ENCODE data around the gene RBP3. TPM values are rescaled to one million over a fixed set of nuclear protein-coding genes. Genes with fewer than 3 reads are reported as not detected.

RBP3 gene
- total RNA-seq, 1 experiment from 2014 or later, result not detected

DNA sequence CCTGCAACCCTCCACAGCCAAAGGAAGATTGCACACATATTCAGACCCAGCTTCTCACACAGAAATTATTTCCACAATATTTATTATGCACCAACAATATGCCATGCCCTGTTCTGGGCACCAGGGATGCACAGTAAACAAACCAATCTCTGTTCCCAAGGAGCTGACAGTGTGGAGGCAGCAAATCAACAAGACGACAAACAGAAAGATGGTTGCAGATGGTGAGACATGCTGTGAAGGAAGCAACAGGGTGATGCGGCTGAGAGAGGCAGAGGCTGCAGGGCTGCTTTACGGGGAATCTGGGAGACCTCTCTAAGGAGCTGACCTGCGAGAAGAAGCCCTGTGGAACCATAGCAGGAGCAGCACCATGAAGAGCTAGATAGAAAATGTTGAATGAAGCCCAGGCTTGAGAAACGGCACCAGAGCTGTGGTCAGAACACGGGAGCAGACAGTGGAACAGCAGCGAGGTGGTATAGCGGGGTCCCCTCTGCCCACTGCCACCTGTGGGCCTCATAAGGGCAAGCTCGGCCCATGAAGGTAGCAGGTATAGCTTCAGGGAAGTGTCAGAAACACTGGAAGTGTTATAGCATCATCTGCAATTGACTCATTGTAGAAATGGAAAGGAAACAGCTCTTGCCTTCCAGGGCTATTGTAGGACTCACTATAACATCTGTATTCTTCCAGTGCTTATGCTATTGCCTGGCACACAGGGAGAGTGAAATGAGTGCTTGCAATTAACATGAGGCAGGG, 17.4 kb downstream of the RBP3 start:
- no peak for DNase-seq (ENCODE audit: low read depth)
- in situ Hi-C loops (cut with HindIII; ENCODE audit: low pct_unique_long_range_greater_than_20kb, low sequenced_read_pairs), result no loop called here

DNA sequence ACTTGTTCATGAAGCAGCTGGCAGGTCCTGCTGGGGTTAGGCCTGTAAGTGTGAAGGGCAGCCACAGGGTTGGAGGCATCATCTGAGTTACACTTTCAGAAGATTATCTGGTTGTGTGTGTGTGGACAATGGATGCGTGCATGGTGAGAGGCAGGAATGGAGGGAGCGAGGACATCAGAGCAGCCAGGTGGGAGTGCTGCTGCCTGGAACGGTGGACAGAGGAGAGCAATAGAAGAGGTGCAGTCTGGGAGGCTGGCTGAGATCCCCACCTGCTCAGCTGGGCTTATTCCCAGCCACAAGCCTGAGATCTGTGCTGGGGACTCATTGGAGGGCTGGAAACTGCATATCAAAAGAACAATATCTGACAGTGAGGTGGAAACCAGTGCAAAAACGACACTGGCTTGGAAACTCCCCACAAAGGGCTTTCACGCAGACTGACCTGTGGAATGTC, 18.0 kb downstream of the RBP3 start:
- in situ Hi-C loops (cut with HindIII; ENCODE audit: low pct_unique_long_range_greater_than_20kb, low sequenced_read_pairs), result no loop called here
- DNase-seq (ENCODE audit: low read depth), result no peak

GRCh38 chr10:47366731-47367460, 18.7 kb downstream of the RBP3 start:
- no peak for DNase-seq (ENCODE audit: low read depth)
- in situ Hi-C loops (cut with HindIII; ENCODE audit: low pct_unique_long_range_greater_than_20kb, low sequenced_read_pairs), result no loop called here

DNA sequence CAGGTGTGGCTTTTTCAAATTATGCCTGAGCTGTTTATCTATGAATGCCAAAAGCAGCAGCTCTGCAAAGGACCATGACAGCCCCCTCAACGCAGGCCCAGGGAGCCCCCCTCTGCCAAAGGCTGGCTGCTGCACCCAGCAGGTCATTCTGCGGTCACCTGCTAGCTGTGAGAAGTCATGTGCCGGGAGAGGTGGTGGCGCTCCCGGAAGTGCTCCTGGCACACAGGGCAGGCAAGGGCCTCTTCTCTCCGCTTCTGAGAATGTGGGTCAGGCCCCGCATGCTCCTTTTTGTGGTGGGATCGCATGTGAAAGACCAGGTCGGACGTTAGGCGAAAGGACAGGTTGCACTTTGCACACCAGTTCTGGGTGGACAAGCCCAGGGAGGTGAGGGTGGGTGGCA, 19.5 kb downstream of the RBP3 start:
- in situ Hi-C loops (cut with HindIII; ENCODE audit: low pct_unique_long_range_greater_than_20kb, low sequenced_read_pairs), result no loop called here
- DNase-seq (ENCODE audit: low read depth), result no peak

- in situ Hi-C loops (cut with HindIII; ENCODE audit: low pct_unique_long_range_greater_than_20kb, low sequenced_read_pairs), result no loop called here
Observed at GRCh38 chr10:47368431-47369180, 20.4 kb downstream of the RBP3 start.

GRCh38 chr10:47369251-47369894, 21.2 kb downstream of the RBP3 start:
- DNase-seq (ENCODE audit: low read depth), result no peak
- in situ Hi-C loops (cut with HindIII; ENCODE audit: low pct_unique_long_range_greater_than_20kb, low sequenced_read_pairs), result no loop called here

More at GRCh38 chr10:47368431-47369180, 20.4 kb downstream of the RBP3 start:
- no peak for DNase-seq (ENCODE audit: low read depth)

GRCh38 chr10:47370015-47370767, 22.0 kb downstream of the RBP3 start:
- in situ Hi-C loops (cut with HindIII; ENCODE audit: low pct_unique_long_range_greater_than_20kb, low sequenced_read_pairs), result no loop called here
- DNase-seq (ENCODE audit: low read depth), result no peak

DNA sequence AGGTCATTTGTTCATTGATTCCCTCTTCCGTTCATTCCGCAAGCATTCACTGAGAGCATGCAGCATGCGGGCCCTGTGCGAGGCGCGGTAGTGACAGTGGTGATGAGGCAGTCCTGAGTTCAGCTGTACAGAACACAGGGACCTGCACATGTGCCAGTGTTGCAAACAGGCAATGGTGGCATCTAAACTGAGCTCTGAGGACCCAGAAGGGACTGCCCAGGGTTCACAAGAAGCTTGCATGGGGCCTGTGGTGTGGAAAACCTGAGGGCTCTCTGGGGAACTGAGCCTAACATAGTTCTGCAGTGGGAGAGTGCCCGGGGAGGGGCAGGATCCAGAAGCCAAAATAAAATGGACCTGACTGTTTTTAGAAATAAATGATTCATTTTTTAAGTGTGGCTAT, 22.7 kb downstream of the RBP3 start:
- DNase-seq (ENCODE audit: low read depth), result no peak
- in situ Hi-C loops (cut with HindIII; ENCODE audit: low pct_unique_long_range_greater_than_20kb, low sequenced_read_pairs), result no loop called here

GRCh38 chr10:47371629-47372485, 23.7 kb downstream of the RBP3 start:
- in situ Hi-C loops (cut with HindIII; ENCODE audit: low pct_unique_long_range_greater_than_20kb, low sequenced_read_pairs), result no loop called here
- no peak for DNase-seq (ENCODE audit: low read depth)

GRCh38 chr10:47372726-47373125, 24.6 kb downstream of the RBP3 start:
- DNase-seq (ENCODE audit: low read depth), result no peak
- in situ Hi-C loops (cut with HindIII; ENCODE audit: low pct_unique_long_range_greater_than_20kb, low sequenced_read_pairs), result no loop called here

- in situ Hi-C loops (cut with HindIII; ENCODE audit: low pct_unique_long_range_greater_than_20kb, low sequenced_read_pairs), result no loop called here
Observed at GRCh38 chr10:47374611-47375536, 26.7 kb downstream of the RBP3 start.

DNA sequence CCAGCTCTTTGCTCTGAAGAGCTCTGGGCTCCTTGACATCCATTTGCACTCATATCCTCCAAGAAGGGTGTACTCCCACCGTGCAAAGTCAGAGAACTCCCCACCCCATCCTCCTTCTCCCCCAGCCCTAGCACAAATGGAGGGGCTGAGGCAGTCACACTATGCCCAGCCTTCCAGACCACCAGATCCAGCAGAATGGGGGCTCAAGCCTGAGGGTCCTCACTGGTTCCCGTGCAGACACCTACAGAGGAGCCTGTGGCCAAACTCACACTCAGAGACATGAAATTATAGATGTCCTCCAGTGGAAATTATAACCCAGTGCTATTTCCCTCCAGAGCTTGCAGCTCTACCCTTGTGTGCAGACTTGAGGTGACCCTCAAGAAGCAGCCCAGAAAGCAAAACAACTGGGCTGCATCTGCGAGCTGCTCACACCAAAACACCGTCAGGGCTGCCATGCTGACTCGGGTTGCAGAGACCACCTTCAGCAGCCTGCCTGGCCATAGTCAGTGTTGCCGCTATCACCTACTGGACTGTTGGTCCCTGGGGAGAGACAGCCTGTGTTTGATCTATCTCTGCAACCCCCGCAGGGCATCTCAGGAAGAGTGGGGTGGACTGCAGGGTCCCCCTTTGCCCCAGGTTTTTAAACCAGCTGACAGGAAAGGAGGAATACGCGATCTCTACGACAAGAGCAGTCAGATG, 28.5 kb downstream of the RBP3 start:
- DNase-seq (ENCODE audit: low read depth), result no peak
- in situ Hi-C loops (cut with HindIII; ENCODE audit: low pct_unique_long_range_greater_than_20kb, low sequenced_read_pairs), result no loop called here

More at GRCh38 chr10:47374611-47375536, 26.7 kb downstream of the RBP3 start:
- DNase-seq (ENCODE audit: low read depth), result no peak

GRCh38 chr10:47378183-47378510, 30.0 kb downstream of the RBP3 start:
- in situ Hi-C loops (cut with HindIII; ENCODE audit: low pct_unique_long_range_greater_than_20kb, low sequenced_read_pairs), result no loop called here
- DNase-seq (ENCODE audit: low read depth), result no peak

DNA sequence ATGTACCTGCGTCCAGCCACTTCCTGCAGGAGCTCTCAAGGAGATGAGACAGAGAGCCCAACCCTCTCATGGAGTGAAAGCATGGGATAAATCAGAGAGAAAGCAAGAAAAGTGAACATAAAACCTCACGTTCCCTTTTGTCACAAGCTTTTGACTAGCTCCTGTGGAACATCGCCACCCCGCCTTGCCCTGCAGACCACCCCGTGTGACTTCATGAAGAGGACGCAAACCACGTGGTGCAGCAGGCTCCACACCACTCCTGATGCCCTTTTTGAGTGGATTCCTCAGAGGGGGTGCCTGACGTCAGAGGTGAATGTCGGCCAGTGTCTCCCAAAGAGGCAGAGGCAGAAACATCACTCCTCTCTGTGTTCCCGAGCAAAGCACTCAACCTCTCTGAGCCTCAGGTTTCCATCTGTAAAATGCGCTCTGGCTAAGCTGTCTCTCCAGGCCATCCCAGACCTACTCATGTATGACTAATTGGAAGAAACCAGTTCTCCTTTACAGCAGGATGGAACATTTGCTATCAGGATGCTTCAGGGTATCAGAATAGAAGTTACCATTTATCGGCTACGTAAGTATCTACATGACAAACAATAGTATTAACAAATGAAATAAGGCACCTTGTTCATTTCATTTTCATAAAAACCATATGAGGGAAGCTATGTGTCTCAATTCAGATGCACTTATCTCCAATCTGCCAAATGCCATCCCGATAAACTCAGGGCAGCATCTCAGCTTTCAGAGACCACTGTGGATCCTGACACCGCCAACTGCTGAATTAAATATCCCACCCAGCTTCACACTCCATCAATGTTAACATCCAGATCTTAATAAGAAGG, 30.7 kb downstream of the RBP3 start:
- in situ Hi-C loops (cut with HindIII; ENCODE audit: low pct_unique_long_range_greater_than_20kb, low sequenced_read_pairs), result no loop called here
- DNase-seq (ENCODE audit: low read depth), result no peak

GRCh38 chr10:47379445-47379785, 31.3 kb downstream of the RBP3 start:
- DNase-seq (ENCODE audit: low read depth), result no peak
- in situ Hi-C loops (cut with HindIII; ENCODE audit: low pct_unique_long_range_greater_than_20kb, low sequenced_read_pairs), result no loop called here
